ELF-1 (cell line): ENCODE measurements around the gene WFDC1.
"Not testable (repeated sequence)": the region's sequence is repeated elsewhere in the genome, so short reads cannot be mapped to it uniquely, and the experiment has no call there.

Experiments
- DNase-seq: peaks from one replicate; pipeline ENCODE4 v3.0.0-alpha.2; 2016; ENCODE audit warnings: low read depth, low spot score

Gene WFDC1

DNA sequence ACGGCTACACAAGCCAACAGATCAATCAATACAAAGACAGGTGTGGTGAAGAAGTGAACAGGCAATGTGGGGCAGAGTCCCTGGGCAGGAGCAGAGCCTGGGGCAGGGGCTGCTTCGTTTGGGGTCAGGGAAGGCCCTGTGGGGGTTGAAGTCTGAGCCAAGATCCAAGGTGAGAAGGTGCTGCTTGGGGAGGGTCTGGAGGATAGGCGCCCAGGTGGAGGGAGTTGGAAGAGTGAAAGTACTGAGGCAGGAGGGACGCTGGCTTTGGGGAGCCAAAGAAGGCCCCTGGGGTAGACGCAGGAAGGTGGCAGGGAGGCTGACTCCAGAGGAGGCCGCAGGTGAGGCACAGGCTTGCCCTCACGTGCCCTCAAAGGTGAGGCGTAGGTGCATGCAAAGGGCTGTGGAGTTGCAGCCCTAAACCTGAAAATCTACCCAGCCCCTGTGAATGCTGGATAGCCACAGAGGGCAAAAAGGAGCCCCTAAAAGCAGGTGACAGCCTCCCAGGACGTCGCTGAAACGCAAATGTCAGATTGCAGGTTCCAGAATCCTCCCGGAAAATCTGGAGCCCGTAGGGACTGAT is 33.3 kb downstream of the WFDC1 start:
- peak; percentile 14 for DNase-seq

DNA sequence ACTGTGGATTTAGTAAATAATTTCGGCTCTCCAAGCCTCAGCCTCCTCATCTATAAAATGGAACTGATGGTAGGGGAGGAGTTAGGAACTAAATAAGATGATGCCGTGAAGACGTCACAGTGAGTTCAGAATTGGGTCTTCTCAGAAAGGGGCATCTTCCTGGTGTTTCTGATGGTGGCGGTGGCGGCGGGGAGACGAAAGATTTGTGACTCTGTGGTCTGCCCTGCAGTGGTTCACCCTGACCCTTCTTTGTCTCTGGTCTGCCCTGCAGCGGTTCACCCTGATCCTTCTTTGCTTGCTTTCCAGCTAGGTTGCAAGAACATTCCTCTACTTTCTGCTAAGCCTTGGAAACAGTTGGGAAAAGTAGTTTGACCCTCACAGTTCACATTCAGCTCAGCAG is 34.3 kb downstream of the WFDC1 start:
- DNase-seq, result no peak

DNA sequence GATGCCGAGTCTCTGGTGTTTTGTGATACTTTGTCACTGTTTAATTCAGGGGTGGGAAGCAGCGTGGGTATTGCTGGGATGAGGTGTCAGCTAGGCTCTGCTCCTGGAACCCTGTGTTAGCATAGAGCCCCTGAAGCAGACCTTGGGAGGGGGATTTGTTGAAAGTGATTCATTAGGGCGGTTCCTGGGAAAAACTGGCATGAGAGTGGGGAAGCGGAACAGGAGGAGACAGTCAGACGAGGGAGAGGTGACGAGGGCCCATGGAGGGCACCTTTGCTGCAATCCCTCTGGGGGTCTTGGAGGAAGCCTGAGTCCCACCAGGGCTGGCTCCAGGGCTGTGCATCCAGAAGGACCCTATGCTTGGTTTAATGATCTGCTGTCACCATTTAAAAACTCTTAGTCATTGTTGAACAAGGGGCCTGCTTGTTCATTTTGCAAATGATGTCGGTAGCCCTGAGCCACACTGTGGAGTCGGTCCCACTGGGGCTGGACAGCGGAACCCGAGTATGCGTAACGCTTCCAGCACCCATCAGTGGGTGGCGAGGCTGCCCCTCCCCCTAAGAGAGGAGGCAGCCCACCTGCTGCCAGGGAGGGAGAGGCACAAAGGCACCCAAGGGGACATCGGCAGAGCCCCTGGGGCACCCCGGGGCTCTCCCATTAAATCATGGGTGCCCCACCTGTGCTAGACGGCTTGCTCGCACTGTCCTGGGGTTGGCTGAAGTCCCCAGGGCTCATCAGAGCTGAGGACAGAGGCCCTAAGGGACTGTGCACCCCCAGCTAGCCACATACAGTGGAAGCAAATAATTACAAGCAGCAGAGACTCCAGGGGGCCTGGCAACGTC is 35.4 kb downstream of the WFDC1 start:
- DNase-seq, result no peak

DNA sequence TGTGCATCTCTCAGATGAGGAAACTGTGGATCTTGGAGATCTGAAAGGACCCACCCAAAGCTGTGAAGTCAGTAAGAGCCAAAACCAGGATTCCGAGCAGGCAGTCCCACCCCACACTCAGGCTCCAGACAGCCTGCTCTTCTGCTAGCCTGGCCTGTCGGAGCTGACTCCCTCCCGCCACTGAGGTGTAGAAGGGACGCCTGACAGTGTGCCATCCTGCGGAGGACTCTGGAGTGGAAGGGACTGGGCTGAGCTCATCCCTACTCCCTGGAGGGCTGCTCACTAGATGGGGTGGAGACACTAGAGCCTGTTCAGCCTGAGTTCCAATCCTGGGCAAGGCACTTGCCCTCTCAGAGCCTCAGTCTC is 36.0 kb downstream of the WFDC1 start:
- DNase-seq, result no peak

DNA sequence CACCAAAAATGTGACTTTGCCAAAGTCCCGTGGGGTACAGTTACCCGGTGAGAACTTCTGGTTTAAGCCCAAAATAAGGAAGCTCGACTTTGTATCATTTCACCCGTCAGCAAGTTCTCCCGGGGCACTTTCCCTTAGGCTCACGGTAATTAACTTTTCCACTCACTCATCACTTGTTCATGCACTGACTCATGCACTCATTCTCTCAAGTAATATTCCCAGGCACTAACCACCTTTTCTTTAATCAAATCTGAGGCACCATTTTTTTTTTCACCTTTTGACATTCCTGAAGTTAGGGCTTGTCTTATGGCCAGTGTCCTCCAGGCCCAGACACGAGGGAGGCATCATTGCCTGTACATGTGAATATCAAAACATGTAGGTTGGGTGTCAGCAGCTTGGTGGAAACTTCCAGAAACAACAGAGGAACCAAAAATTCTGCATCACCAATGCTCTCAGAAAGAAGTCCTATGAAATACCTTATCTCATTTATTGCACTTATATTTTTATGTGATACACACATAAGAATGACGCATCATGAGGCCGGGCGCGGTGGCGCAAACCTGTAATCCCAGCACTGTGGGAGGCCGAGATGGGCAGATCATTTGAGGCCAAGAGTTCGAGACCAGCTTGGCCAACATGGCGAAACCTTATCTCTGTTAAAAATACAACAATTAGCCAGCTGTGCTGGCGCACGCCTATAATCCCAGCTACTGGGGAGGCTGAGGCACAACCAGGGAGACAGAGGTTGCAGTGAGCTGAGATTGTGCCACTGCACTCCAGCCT is 37.5 kb downstream of the WFDC1 start:
- DNase-seq, result no peak

DNA sequence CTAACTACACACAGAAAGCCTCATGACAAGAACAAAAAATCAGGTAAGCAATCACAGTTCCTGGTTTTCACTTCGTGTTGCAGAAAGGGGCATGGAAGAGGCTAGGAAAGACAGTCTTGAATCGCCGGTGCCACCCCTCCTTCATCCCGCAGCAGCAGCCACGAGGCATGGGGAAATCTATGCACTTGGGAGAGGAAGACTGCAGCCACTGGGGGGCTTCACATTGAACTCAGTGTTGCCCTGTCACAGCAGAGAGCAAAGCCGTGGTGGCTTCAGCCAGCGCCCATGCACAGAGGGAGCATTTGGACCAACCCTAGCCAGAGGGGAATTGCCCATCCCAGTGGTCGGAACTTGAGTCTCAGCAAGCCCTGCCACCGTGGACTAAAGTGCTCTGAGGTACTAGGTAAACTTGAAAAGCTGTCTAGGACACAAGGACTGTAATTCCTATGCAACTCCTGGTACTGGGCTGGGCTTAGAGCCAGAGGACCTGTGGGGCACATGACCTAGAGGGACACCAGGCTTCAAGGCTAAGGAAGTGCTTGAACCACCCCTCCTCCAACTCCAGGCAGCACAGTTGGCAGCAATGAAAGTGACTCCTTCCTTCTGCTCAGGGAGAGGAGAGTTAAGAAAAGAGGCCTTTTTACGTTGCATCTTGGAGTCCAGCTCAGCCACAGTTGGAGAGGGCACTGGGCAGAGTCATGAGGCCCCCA is 38.5 kb downstream of the WFDC1 start:
- DNase-seq, result peak; percentile 28

DNA sequence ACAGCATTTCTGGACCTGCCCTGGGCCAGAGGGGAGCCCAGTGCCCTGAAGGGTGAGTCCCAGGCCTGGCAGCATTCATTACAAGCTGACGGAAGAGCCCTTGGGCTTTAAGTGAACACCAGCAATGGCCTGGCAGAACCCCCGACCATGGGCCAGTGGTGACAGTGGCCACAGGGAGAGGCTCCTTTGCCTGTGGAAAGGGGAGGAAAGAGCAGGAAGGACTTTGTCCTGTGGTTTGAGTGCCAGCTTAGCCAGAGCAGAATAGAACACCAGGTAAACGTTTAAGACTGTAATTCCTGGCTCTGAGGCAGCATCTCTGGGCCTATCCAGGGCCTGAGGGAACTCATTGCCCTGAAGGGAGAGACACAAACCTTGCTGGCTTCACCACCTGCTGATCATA is 39.4 kb downstream of the WFDC1 start:
- no peak for DNase-seq

DNA sequence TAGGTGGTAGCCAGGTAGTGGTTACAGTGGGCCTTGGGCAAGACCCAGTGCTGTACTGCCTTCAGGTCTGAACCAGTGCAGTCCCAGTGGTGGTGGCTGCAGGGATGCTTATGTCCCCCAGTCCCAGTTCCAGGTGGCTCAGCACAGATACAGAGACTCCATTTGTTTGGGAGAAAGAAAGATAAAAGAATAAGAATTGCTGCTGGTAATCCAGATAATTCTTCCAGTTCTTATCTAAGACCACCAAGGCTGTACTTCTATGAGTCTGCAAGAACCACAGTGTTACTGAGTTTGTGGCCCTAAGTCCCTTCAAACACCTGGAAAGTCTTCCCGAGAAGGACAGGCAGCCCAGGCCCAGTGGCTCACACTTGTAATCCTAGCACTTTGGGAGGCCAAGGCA is 39.8 kb downstream of the WFDC1 start:
- no peak for DNase-seq

DNA sequence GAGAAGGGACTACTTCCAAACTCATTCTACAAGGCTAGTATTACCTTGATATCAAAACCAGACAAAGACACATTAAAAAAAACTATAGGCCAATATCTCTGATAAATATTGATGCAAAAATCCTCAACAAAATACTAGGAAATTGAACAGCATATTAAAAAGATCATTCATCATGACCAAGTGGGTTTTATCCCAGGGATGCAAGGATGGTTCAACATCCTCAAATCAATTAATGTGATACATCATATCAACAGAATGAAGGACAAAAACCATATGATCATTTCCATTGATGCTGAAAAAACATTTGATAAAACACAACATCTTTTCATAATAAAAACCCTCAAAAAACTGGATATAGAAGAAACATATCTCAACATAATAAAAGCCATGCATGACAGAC is 42.6 kb downstream of the WFDC1 start:
- DNase-seq, result not testable (repeated sequence)

DNA sequence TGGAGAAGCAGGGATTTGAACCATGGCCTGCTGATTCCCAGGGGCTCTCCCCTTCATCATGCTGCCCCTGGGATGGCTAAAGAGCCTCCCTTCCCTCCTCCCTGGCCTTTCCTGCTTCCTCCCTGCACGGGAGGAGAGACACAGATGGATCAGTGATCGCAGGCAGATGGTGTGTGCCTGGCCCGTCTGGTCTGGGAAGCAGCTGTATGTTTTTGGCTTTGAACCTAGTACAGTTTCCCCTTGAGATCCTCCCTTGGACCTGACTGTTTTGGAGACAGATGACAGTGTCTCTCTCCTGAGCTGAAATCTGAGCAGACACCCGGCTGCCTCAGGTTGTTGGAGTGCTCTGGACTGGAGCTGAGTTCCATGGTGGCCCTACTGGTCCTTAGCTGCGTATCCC is 44.6 kb downstream of the WFDC1 start:
- no peak for DNase-seq

DNA sequence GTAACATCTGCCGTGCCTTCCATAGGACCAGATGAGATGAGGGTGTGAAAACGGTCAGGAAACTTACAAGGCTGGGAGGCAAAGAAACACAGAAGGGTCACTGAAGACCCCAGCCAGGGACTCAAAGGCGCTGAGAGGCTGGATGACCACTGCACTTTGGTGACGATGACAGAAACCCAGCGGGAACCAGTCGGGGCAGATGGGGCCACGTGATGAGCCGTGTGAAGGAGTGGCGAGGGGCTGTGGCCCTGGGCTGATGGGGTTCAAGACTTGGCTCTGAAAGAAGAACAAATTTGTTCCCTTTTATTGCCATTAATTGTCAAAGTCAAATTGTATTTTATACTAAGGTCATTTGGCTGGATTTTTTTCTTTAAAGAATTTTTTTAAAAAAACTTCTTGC is 45.1 kb downstream of the WFDC1 start:
- DNase-seq, result no peak

DNA sequence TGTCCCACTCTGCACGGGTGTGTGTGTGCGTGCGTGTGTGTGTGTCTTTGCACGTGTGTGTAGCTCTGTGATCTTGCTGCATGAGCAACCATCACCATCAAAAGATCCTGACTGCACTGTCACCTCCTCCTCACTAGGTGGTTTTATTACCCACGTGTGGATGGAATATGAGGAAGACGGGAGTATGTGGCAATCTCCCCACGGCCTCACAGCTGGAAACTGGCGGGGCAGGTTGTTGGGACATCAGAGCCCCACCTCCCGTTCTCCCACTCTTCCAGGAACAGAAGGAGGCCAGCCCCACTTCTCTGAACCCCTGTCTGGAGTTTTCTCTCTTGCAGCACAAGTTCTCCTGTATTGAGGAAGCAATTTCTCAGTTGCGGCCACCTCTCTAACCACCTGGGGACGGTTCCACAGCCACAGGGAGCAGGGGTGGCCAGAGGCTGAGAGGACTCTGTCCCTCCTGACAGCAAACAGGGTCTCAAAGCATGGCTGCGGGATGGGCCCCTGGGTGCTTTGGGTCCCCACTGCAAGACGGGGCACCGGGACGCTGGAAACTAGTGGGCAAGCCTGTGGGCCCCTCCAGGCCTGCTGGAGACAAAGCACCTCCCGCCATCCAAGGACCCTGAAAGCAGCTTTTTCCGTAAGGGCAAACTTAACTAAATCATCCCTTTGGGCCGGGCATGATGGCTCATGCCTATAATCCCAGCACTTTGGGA is 45.8 kb downstream of the WFDC1 start:
- DNase-seq, result no peak

DNA sequence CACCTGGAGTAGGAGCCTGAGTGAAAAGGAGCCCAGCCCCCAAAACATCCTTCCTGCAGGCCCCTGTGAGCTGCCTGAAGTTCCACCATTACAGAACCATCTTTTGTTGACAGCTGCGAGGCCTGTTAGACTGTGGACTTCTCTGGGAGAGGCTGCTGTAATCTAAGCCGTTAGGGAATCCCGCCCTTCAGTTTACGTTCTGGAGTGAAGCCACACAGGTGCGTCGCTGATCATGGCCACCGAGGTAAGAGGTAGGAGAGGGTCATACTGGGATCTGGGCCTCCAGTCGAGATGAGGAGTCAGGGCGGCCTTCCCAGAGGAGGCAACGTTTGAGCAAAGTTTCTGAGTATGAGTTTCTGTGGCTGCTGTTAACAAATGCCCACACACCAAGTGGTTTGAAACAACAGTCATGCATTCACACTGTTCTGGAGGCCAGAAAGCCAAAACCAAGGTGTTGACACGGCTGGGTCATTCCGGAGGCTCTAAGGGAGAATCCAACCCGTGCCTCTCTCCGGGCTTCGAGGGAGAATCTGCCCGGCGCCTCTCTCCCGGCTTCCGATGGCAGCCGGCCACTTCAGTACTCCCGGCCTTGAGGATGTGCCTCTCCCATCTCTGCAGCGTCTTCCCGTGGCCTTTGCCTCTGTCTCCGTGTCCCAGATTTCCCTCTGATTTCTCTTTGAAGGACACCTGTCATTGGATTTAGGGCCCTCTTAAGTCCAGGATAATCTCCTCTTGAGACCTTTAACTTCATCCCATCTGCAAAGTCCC is 47.0 kb downstream of the WFDC1 start:
- no peak for DNase-seq

DNA sequence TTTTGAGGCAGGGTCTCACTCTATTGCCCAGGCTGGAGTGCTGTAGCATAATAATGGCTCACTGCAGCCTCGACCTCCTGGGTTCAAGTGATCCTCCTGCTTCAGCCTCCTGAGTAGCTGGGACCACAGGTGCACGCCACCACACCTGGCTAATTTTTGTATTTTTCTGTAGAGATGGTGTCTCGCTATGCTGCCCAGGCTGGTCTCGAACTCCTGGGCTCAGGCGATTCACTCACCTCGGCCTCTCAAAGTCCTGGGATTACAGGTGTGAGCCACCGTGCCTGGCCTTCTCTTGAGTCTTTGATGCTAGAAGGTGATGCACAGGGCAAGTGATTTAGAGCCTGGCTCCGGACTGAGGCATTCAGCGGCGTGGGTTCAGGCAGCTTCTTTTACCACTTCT is 49.1 kb downstream of the WFDC1 start:
- not testable (repeated sequence) for DNase-seq

DNA sequence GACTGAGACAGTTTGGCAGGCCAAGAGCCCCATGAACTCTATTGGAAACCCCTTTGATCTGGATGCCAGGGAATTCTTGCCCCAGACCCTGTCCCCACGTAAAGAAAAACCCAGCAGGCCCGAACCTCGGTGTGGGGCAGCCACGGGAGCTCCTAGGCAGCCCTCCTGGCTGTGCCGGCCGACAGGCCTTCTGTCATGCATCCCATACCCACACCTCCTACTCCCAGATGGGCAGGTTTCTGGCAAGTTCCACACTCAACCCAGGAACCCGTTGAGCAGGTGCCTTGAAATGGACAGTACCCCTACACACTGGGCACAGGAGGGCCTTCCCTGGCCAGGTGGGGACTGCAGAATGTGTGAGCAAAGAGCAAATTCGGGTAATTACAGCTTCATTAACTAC is 50.1 kb downstream of the WFDC1 start:
- no peak for DNase-seq

DNA sequence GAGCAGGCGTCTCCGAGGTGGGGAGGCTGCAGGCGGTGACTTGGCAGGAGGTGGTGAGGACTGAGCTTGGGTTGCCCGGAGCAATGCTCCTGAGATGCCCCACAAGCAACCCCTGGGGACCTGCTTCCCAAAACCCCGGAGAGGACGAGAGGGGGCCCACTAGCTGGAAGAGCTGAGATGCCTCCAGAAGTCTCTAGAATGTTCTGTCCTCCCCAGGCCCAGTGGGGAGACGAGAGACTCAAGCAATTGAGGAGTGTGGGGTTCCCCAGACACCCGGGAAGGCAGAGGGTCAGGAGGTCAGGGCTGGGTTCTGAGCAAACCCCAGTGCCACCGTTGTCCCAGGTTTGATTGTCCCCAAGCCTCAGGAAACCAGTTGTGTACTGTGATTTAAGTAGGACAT is 52.5 kb downstream of the WFDC1 start:
- DNase-seq, result no peak

DNA sequence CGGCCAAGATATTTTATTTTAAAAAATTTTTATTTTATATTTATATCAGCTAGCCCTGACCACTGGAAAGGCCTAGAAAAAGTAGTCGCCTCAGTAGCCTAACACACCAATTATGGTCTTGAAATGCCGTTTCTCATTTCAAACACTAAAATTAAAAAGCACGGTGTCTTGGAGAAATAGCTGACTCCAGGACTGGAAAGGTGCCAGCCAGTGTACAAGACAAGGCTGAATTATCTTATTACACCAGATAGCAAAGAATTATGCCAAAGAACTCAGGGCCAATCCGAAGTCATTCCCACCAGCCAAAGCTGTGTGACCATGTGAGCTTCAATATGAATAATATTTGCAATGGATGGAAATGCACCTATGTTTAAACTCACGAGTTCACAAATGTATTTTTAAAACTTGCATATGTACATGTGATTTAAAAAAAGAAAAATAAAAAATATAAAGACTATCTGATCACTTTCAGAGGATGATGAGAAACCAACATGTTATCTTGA is 53.8 kb downstream of the WFDC1 start:
- no peak for DNase-seq

DNA sequence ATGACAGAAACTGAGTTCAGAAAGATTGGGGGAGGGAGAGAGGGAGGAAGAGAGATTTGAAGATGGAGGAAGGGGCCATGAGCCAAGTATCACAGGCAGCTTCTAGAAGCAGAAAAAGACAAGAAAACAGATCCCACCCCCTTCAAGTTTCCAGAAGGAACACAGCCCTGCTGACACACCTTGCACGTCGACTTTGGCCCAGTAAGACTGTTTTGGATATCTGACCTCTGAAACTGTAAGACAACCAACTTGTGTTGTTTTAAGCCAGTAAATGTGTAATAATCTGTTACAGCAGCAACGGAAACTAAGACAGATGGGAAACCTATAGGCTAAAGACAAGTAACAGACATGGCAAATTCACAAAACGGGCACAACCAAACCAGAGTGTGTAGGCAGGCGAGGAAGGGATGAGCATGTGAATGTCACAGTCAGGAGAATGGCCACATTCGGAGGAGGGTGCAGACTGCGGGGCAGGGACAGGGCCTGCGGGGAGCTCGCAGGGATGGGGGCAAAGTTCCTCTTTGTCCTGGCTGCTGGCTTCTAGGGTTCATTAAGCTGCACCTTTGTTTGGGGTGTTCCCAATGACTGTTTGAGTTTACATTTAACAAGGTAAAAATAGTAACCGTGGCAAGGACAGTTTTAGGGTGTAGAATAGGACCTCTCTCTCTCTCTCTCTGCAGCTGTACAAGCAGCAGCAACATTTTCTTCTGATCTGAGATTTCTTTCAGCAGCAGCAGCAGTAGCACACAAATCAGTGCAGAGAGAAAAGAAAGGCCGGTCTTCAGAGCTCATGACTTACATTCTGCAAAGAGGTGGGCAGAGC is 55.4 kb downstream of the WFDC1 start:
- DNase-seq, result no peak

DNA sequence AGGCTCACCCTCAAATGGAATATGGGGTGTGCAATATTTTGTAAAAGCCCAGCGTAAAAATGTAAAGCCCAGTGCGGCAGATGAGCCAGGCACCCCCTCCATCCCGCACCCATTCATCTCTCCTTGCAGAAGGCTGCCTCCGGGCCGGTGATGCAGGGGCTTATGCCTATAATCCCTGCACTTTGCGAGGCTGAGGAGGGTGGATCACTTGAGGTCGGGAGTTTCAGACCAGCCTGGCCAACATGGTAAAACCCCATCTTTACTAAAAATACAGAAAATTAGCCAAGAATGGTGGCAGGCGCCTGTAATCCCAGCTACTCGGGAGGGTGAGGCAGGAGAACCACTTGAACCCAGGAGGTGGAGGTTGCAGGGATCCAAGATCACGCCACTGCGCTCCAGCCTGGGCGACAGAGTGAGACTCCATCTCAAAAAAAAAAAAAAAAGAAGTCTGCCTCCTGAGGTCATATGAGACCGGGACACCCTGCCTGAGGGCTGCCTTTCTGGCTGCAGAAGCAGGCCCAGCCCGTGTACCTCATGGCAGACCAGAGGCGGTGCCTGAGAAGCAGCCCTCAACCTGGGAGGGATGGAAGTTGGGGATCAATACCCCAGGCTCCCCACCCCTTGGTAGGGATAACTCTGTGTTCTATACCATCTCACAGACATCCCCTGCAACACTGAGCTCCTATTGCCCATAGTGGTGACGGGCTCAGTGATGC is 56.2 kb downstream of the WFDC1 start:
- no peak for DNase-seq
